HG02642 (cell line): ENCODE measurements around the gene SLC26A1.
"Not testable (repeated sequence)": the region's sequence is repeated elsewhere in the genome, so short reads cannot be mapped to it uniquely, and the experiment has no call there.

Source experiments
- ATAC-seq: cut with Tn5 transposase; IDR thresholded peaks from one replicate; pipeline ENCODE4 v1.9.1; 2021; ENCODE audit warnings: mild to moderate bottlenecking; ENCODE audit not compliant: unreplicated experiment, poor library complexity

Gene SLC26A1

GRCh38 chr4:1000686-1001260 is 7.6 kb upstream of the SLC26A1 start:
- ATAC-seq: no peak

GRCh38 chr4:999882-1000425 is 6.8 kb upstream of the SLC26A1 start:
- no peak for ATAC-seq

DNA sequence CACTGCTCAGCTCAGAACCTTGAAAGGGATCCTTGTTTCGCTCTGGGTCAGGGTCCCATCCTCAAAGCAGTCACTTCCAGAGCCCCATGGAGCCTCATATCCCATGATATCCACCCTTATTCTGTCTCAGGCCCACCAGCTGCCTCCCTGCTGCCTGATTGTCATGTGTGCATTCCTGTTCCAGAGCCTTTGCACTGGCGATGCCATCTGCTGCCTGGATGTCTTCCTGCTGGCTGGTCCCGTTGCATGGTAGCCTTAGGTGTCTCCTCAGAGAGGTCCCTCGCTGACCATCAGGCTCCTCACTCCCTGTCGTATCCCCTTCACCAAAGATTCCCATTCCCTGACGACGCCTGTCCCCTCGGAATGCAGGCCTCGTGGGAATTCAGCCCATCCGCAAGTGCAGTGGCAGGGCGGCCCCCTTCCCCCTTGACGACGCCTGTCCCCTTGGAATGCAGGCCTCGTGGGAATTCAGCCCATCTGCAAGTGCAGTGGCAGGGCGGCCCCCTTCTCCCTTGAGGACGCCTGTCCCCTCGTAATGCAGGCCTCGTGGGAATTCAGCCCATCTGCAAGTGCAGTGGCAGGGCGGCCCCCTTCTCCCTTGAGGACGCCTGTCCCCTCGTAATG is 6.1 kb upstream of the SLC26A1 start:
- not testable (repeated sequence) for ATAC-seq

DNA sequence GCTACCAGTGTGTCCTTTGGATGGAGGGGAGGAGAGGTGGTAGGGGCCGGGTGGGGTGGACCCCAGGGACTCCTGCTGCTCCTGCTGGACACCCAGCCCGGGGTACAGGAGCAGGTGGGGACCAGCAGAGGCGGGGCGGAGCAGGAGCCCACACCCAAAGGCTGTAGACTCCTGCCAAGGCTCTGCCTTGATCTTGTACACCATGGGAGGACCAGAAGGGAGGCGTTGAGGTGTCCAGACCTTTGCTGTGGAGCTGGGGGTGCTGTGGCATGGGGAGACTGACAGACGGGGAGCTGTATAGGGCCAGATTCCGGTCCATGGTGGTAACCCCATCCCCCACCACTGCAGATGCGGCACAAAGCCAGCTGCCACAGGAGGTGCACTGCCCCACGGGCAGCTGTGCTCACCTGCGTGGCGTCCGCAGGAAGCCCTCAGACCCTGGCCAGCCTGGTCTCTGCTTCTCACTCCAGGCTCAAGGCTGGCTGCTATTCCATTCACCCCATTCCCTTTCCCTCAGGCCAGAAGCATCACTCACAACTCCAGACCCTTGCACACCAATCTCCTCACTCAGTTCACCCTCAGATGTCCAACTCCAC is 5.0 kb upstream of the SLC26A1 start:
- ATAC-seq: no peak

GRCh38 chr4:997375-998071 is 4.3 kb upstream of the SLC26A1 start:
- no peak for ATAC-seq

DNA sequence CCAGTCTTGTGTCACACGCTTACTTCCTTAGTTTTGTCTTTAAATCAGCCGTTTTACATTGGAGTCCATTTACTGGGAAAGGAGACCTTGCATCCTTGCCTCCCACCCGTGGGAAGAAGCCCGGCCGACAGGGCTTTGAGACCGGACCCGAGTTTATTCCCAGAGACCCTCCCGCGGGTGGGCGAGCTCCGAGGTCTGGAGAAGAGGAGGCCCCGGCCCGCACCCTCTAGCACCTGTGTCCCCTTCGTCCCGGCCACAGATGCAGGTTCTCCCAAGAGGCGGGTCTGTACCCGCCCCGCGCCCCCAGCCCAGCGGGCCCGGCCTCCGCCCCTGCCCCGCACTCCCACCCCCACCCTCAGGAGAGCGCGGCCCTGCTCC is 3.8 kb upstream of the SLC26A1 start:
- ATAC-seq: no peak

- no peak for ATAC-seq
Measured at GRCh38 chr4:996030-996996, 3.1 kb upstream of the SLC26A1 start.

- ATAC-seq: no peak
Measured at GRCh38 chr4:995311-996026, 2.3 kb upstream of the SLC26A1 start.

DNA sequence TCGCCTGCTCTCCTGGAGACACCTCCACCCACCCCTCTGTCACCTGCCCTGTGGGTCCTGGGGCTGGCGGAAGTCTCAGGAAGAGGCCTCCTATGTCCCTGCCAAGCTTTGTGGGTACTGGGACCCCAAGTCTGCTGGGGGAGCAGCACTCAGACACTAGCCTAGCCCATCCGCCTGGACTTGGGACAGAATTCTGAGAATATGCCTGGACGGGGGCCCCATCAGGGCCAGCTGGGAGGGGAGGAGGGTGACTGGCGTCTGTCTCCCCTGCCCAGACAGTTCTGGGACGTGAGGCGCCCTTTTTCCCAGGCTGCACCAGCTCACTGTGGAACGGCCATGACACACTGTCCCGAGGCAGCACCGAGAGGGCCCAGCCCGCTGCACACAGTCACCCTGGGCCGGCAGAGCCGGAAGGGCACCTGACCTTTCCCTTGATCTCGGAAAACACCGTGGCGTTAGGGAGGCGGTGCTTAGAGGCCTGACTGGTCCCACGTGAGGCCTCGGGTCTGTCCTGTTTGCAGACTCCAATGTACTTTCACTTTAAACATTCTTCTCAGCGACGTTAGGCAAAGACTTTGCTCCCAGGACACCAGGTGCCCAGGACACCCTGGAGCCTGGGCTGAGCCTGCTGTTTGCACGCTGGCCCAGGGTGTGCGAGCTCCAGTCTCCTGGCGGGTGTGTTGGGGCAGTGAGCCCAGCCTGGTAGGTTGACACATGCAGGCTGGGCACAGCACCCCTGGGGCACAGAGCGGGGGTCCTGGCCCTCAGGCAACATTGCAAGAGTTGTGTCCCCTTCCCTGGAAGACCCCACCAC is 700 bp downstream of the SLC26A1 start:
- no peak for ATAC-seq

DNA sequence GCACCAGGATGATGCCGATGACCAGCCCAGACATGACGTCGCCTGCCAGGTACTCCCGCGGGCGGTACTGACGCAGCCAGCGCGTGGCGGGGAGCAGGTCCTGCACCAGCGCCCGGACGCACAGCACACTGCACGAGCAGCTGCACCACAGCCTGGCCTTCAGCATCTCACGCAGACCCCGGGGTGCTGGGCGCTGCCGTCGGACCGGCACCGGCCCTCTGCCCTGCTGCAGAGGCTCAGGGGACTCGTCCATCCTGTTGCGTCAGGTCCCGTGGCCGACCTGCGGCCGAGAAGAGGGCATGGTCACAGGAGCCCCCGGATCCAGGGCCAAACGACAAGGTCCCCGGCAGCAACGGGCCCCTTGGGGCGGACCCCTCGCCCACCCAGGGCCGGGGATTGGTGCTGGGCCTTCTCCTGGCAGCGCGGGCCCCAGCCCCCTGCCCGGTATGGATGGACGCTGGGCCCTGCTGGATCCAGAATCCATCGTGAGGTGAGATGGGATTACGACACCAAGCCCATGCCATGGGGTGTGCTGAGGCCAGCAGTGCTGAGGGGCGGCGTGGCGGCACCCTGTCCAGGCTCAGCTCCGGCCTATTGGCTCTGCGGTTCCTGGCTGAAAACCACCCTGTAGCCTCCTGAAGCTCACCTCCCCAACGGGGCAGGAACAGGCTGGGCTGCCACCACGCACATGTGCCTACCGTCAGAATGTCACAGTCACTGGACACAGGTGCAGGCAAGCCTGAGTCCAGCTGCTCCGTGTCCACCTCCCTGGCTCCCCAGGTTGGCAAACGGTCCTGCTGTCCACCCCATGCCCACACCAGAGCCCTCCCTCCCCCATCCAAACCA is 1.5 kb downstream of the SLC26A1 start:
- ATAC-seq: no peak

GRCh38 chr4:990746-991367 is 2.3 kb downstream of the SLC26A1 start:
- no peak for ATAC-seq

DNA sequence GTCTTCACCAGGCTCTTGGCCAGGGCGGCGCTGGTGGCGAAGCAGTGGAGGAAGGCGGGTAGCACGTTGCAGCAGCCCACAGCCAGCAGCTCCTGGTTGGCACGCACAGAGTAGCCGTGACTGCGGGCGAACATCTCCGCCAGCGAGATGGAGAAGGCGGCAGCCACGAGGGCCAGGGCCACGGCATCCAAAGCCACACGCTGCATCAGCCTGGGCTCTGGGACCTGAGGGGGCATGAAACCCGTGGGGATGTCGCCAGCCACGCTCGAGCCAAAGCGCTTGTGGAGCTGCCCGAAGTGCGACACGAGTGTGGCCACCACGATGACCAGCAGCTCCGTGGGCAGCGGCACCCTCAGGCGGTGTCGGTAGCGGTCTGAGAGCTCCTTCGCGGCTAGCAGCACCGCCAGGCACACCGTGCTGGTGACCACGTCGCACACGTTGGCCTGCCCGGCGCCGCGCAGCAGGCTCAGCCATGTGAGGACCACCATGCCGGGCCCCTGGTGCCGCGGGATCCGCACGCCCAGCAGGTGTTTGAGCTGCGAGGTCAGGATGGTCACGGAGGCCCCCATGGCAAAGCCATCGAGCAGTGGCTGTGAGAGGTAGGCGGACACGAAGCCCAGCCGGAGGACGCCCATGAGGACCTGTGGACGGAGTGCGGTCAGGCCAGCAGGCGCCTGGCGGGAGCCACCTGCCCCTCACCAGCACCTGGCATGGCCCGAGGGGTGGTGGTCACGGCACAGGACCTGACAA is 3.3 kb downstream of the SLC26A1 start:
- ATAC-seq: no peak

DNA sequence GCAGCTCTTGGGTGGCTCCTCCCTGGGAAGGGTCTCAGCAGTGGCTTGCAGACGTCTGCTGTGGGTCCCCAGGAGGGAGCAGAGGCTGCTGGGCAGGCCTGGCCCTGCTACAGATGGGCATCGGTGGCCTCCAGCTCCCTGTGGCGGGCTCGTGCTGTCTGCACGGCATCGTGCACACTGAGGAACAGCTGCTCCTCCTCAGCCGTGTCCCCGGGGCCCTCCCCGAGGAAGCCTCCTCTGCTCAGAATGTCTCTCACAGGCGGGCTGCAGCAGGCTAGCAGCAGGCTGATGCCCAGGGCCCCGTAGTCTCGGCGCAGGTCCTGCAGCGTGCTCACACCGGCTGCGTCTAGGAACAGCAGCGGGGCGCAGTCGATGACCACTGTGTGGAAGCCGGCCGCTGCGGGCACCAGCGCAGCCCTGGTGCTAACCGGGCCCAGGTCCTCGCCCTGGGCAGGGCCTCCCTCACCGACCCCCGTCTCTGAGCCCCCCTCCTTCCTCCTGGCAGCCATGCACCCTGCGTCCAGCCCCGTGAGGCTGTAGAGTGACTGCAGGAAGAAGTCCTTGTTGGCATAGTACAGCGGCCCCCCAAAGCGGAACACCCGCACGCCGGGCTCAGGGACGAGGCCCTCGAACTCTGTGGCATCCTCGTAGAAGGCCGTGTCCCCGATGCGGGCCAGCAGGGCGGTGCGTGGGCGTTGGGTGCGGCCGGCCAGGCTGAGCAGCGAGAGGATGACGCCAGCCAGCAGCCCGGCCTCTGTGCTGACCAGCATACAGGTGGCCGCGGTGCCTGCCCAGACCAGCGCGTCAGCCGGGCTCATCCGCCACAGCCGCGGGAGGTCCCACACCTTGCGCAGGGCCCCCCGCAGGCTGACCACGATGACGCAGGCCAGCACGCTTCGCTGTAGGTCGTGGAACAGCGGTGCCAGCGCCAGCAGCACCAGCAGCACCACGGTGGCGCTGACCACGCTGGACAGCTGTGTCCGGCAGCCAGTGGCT is 4.2 kb downstream of the SLC26A1 start:
- no peak for ATAC-seq

- ATAC-seq: no peak
Measured at GRCh38 chr4:987624-988513, 5.3 kb downstream of the SLC26A1 start.
